CD14-positive monocyte (primary cell): ENCODE results near the gene CA14. TPM values are rescaled to one million over a fixed set of nuclear protein-coding genes. Genes with fewer than 3 reads are reported as not detected.

Experiments used
- DNase-seq, 3 donors: peaks; one replicate each; pipeline ENCODE4 v3.0.0-alpha.2; 2011 to 2022
- H2AFZ ChIP-seq: 2 replicates; pipeline ENCODE4 v1.6.0; 2012; ENCODE audit warnings: mild to moderate bottlenecking, low read depth, low read length, inconsistent platforms; ENCODE audit not compliant: insufficient read depth, poor library complexity, severe bottlenecking
- H3K27ac ChIP-seq, 2 donors: 1 replicate in 1 of 2; 2 replicates in 1 of 2; pipeline ENCODE4 v1.5.1; 2012 to 2013; ENCODE audit warnings: low read length in 2 of 2, control low read depth in 1 of 2, inconsistent platforms in 1 of 2, low read depth in 1 of 2, mild to moderate bottlenecking in 1 of 2
- H3K27me3 ChIP-seq, 2 donors: one replicate each; pipeline versions ENCODE4 v1.6.0 to v1.6.1; 2011 to 2013; ENCODE audit warnings: low read length in 2 of 2; ENCODE audit not compliant: control insufficient read depth in 2 of 2, insufficient read depth in 2 of 2
- H3K36me3 ChIP-seq, 2 donors: replicated peaks in 1 of 2; 1 replicate in 1 of 2; 2 replicates in 1 of 2; pipeline versions ENCODE4 v1.5.1 to v1.6.1; 2012 to 2013; ENCODE audit warnings: low read length in 2 of 2, control low read depth in 1 of 2, inconsistent platforms in 1 of 2, mild to moderate bottlenecking in 1 of 2; ENCODE audit not compliant: insufficient read depth in 2 of 2, control insufficient read depth in 1 of 2
- H3K4me1 ChIP-seq, 2 donors: 1 replicate in 1 of 2; 2 replicates in 1 of 2; pipeline versions ENCODE4 v1.5.1 to v1.6.1; 2012 to 2013; ENCODE audit warnings: low read length in 2 of 2, control low read depth in 1 of 2, inconsistent platforms in 1 of 2, mild to moderate bottlenecking in 1 of 2, moderate library complexity in 1 of 2; ENCODE audit not compliant: insufficient read depth in 2 of 2, control insufficient read depth in 1 of 2
- H3K4me2 ChIP-seq: replicated peaks from 2 replicates; pipeline ENCODE3; 2012; ENCODE audit warnings: low read length, moderate library complexity, mild to moderate bottlenecking; ENCODE audit not compliant: poor library complexity, severe bottlenecking; ENCODE audit errors: extremely low read depth
- H3K4me3 ChIP-seq, 3 experiments: fragments of 200-600 bp in 1 of 3; sonication (generic) in 1 of 3; replicated peaks in 1 of 3; 1 replicate in 2 of 3; 2 replicates in 1 of 3; pipeline ENCODE4 v1.5.1; 2011 to 2013; ENCODE audit warnings: low read length in 3 of 3, mild to moderate bottlenecking in 3 of 3, control low read depth in 2 of 3, low read depth in 2 of 3, inconsistent platforms in 1 of 3, moderate library complexity in 1 of 3
- H3K79me2 ChIP-seq: 2 replicates; pipeline ENCODE4 v1.6.0; 2012; ENCODE audit warnings: mild to moderate bottlenecking, control low read depth, inconsistent platforms, low read length, moderate library complexity; ENCODE audit not compliant: insufficient read depth
- H3K9ac ChIP-seq: 2 replicates; pipeline ENCODE4 v1.6.0; 2017; ENCODE audit warnings: low read length, mild to moderate bottlenecking; ENCODE audit not compliant: insufficient read depth, poor library complexity, severe bottlenecking
- H3K9me3 ChIP-seq, 2 donors: replicated peaks in 1 of 2; 1 replicate in 1 of 2; 2 replicates in 1 of 2; pipeline versions ENCODE4 v1.5.1 to v1.6.1; 2012 to 2013; ENCODE audit warnings: low read length in 2 of 2, control low read depth in 1 of 2; ENCODE audit not compliant: control insufficient read depth in 1 of 2, insufficient read depth in 1 of 2
- H4K20me1 ChIP-seq: 2 replicates; pipeline ENCODE4 v1.6.0; 2012; ENCODE audit warnings: mild to moderate bottlenecking, low read length, control low read depth, moderate library complexity; ENCODE audit not compliant: insufficient read depth
- H3K27ac Mint-ChIP-seq, 7 donors: one replicate each; pipeline ENCODE4 v1.8.0; 2020; ENCODE audit warnings: mild to moderate bottlenecking in 7 of 7, mixed read lengths in 7 of 7, moderate library complexity in 6 of 7, inconsistent platforms in 2 of 7
- H3K27me3 Mint-ChIP-seq, 3 donors: one replicate each; pipeline ENCODE4 v1.8.0; 2021 to 2022; ENCODE audit warnings: low read depth in 3 of 3, mild to moderate bottlenecking in 3 of 3, mixed read lengths in 3 of 3, moderate library complexity in 3 of 3, inconsistent platforms in 1 of 3
- H3K36me3 Mint-ChIP-seq, 2 donors: one replicate each; pipeline ENCODE4 v1.8.0; 2020; ENCODE audit warnings: mixed read lengths in 2 of 2, inconsistent platforms in 1 of 2, mild to moderate bottlenecking in 1 of 2
- H3K4me1 Mint-ChIP-seq: one replicate; pipeline ENCODE4 v1.8.0; 2020; ENCODE audit warnings: mild to moderate bottlenecking, mixed read lengths
- H3K4me3 Mint-ChIP-seq, 2 donors: one replicate each; pipeline ENCODE4 v1.8.0; 2020; ENCODE audit warnings: mild to moderate bottlenecking in 2 of 2, mixed read lengths in 2 of 2, moderate library complexity in 1 of 2
- H3K9me3 Mint-ChIP-seq, 7 donors: one replicate each; pipeline ENCODE4 v1.8.0; 2020 to 2022; ENCODE audit warnings: mixed read lengths in 7 of 7, mild to moderate bottlenecking in 6 of 7, moderate library complexity in 6 of 7, inconsistent platforms in 2 of 7
- CTCF ChIP-seq: fragments of 200-600 bp; IDR thresholded peaks from one replicate; pipeline ENCODE4 v1.8.0; 2022; ENCODE audit warnings: antibody characterized with exemption, mild to moderate bottlenecking
- WGBS: methylation state at CpG from one replicate; pipeline ENCODE4 v1.1.5; 2013; ENCODE audit warnings: missing lambda C conversion rate; ENCODE audit not compliant: insufficient coverage; 5-methylcytosine and 5-hydroxymethylcytosine counted together
- intact Hi-C, 2 donors: fragments of 100-400 bp; cut with micrococcal nuclease; formaldehyde crosslinking; loops; one replicate each; pipeline versions ENCODE4 v1.15.0 to v1.15.1; 2023
- polyA plus RNA-seq, 3 donors: library from polyadenylated mRNA; depleted of rRNA in 1 of 3; unstranded in 2 of 3; stranded (reverse) in 1 of 3; fragments of 300-500 nt in 2 of 3; fragments of >200 nt in 1 of 3; fragmentation: Illumina TruSeq in 2 of 3; gene quantifications; 1 replicate in 2 of 3; 2 replicates in 1 of 3; pipeline ENCODE4 v1.2.3, GENCODE V29; 2012 to 2021

Gene CA14
- polyA plus RNA-seq, 3 donors = not detected

DNA sequence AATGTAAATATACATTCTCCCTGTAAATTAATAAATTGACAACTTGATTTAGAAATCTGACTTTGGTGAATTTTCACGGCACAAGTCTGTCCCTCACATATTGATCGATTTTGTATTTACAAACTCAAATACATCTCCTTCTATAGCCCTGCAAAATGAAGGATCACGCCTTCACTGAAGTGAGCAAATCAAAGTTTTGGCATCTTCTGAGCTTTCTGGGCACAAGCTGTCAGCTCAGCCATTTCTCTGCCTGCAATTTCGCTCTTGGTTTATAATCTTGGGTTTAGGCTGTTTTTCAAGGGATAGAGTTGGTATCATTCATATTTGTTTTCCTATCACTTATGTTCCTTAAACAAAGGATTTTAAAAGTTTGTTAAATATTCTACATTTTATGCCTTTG, 47.5 kb upstream of the CA14 start:
- Mint-ChIP-seq H3K36me3 (no peaks in the 10 kb centered on the region), H3K27me3 (no peaks in the 10 kb centered on the region), H3K27ac (no peak overlapping the region), H3K4me1 (peaks cover 17% of the 10 kb centered on the region), H3K4me3 (no peak overlapping the region), H3K9me3 (no peaks in the 10 kb centered on the region)
- Histone ChIP-seq H3K79me2 (no peaks in the 10 kb centered on the region), H3K36me3 (no peaks in the 10 kb centered on the region), H4K20me1 (no peaks in the 10 kb centered on the region), H3K27ac (no peak overlapping the region), H3K4me1 (peaks cover 10 to 13% of the 10 kb centered on the region in 2 donors), H3K9ac (no peak overlapping the region), H3K4me2 (no peak overlapping the region), H2AFZ (no peak overlapping the region), H3K9me3 (no peaks in the 10 kb centered on the region), H3K4me3 (no peak overlapping the region), H3K27me3 (no peaks in the 10 kb centered on the region)
- no peak for TF ChIP-seq CTCF
- intact Hi-C loops = no loop called here
- DNase-seq = no peak
- WGBS = 100% methylated on average over 2 of the region's 4 CpGs

GRCh38 chr1:150210706-150211105, 46.9 kb upstream of the CA14 start:
- H3K4me2 ChIP-seq = no peak overlapping the region
- WGBS = no CpG with 5 or more reads among the region's 4 CpGs
- no peak for DNase-seq

More at GRCh38 chr1:150210706-150211105, 46.9 kb upstream of the CA14 start:
- peaks cover 10 to 13% of the 10 kb centered on the region in 2 donors for H3K4me1 ChIP-seq
- no peaks in the 10 kb centered on the region for H3K9me3 Mint-ChIP-seq
- H2AFZ ChIP-seq = no peak overlapping the region
- H3K4me1 Mint-ChIP-seq = peaks cover 17% of the 10 kb centered on the region
- H3K4me3 Mint-ChIP-seq = no peak overlapping the region
- H3K4me3 ChIP-seq = no peak overlapping the region
- no peak overlapping the region for H3K9ac ChIP-seq
- no peaks in the 10 kb centered on the region for H3K27me3 Mint-ChIP-seq
- intact Hi-C loops = no loop called here
- H3K9me3 ChIP-seq = no peaks in the 10 kb centered on the region
- H3K27ac Mint-ChIP-seq = no peak overlapping the region
- no peaks in the 10 kb centered on the region for H3K27me3 ChIP-seq
- H3K27ac ChIP-seq = no peak overlapping the region
- no peaks in the 10 kb centered on the region for H3K36me3 ChIP-seq
- H4K20me1 ChIP-seq = no peaks in the 10 kb centered on the region
- no peaks in the 10 kb centered on the region for H3K79me2 ChIP-seq
- no peaks in the 10 kb centered on the region for H3K36me3 Mint-ChIP-seq
- TF ChIP-seq CTCF = no peak
